HPDE6-E6E7 (cell line): ENCODE results near the gene SPOCK1.

ENCODE experiments used
- DNase-seq: peaks from one replicate; pipeline ENCODE4 v3.0.0; 2011; ENCODE audit warnings: missing footprints; ENCODE audit errors: extremely low spot score

The SPOCK1 gene

DNA sequence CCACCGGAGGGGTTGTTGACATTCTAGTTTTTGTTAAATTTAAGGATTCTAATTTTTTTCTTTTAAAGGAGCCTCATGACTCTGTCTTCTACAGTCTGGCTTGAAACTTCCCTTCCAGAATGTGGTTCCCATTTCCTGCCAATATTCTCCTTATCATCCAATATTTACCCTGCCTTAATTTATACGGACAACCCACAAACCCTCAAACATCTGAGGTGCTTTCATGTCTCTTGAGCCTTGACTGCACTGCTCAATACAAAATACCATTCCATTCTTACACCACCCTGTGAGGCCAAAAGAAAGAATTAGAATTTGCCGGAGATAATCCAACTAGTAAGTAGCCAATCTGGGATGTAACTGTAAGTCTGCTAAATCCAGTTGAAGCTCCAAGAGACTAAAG lies 346.5 kb downstream of the SPOCK1 start:
- no peak for DNase-seq

DNA sequence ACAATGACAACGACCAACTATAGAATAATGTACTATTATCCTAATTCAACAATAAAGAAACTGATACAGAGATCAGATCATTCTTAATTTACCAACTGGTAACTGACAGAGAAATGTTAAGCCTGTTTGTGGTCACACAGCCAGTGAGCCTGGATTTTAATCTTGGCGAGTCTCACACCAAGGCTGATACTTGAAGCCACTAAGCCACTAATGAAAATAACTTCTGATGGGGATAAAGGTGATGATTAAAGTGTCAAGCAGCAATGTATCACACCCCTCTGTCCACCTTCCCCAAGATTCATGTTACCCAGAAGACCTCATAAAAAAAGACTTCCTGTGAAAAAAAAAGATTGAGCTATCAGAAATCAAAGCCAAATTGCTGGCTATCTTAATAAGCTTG lies 350.5 kb downstream of the SPOCK1 start:
- no peak for DNase-seq

DNA sequence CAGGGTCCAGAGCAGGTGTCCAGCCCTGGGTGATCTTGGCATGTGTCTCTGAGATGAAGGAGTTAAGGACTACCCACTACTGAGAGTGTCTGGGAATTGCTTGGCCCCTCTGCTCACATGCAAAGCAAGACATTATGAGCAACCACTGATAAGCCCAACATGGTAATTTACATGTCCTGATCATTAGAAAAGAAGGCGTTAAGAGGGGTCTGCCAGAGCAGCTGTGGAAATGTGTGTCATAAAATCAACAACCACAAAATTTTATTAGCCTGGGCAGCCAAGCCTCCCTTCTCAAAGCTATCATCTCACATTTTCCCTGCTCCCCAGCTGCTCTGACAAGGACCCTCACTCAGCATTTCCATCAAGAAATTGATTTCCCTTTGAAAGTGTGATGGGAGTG lies 351.0 kb downstream of the SPOCK1 start:
- no peak for DNase-seq

DNA sequence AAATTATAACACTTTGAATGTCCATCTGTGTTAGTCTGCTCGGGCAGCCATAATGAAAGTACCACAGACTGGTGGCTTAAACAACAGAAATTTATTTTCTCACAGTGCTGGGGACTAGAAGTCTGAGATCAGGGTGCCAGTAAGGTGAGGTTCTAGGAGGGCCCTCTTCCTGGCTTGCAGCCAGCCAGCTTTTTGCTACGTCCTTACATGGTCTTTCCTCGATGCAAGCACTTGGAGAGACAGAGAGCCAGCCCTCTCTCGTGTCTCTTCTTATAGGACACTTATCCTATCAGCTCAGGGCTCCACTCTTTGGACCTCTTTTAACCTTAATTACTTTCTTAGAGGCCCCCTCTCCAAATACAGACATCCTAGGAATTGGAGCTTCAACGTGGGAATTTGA lies 351.8 kb downstream of the SPOCK1 start:
- no peak for DNase-seq

DNA sequence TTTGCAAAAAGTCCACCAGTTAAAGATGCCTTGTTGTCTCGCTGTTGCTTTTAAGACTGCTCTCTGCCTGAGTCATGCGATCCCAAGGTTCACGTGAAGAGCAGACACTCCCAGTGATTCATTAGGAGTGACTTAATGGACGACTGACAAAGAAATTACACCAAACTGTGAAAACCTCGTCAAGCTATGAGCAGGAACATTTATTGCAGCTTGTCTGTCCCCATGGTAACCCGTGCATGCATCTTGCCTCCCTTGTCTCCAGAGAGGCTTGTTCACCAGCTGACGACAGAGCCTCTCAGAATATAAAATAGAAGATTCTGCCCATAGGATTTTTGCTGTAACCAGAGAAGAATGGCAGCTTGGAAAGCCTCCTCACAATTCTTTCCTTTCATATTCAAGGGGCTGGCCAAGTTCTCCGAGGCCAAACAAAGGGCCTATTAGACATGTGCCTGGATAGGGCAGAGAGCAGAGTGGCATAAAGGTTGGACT lies 352.7 kb downstream of the SPOCK1 start:
- peak; percentile 92 for DNase-seq

DNA sequence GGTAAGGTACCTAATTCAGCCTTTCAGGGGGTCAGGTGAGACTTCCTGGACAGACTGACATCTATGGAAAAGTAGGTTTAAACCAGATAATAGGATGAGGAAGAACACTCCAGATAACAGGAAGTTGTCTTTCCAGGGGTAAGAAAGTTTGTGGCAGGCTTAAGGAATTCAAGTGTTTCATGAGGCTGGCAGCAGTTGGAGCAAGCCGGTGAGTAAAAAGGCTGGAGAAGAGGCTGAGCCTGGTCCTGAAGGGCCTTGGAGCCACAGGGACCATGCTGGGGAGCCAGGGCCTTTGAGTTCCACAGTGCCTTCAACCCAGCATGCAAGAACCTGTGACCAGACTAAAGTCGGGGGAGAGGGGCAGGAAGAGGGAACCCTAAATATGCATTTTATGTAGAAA lies 353.4 kb downstream of the SPOCK1 start:
- DNase-seq = no peak

DNA sequence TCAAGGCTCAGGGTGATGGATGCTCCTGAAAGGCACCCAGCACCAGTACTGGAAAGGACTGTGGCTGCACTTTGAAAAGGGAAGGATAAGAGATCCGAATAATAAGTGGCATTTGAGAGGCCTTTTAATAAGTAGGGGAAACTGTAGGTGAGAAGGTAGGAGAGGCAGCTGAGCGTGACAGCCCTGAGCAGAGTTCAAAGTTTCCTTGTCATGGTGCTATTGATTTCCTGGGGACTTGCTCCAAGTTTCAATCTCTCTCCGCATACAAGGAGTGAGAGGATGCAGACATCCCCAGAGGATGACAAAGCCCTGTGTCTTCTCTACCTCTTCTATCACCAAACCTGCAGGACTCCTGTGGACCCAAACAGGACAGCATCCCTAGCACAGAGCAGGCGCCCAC lies 354.5 kb downstream of the SPOCK1 start:
- DNase-seq = no peak

DNA sequence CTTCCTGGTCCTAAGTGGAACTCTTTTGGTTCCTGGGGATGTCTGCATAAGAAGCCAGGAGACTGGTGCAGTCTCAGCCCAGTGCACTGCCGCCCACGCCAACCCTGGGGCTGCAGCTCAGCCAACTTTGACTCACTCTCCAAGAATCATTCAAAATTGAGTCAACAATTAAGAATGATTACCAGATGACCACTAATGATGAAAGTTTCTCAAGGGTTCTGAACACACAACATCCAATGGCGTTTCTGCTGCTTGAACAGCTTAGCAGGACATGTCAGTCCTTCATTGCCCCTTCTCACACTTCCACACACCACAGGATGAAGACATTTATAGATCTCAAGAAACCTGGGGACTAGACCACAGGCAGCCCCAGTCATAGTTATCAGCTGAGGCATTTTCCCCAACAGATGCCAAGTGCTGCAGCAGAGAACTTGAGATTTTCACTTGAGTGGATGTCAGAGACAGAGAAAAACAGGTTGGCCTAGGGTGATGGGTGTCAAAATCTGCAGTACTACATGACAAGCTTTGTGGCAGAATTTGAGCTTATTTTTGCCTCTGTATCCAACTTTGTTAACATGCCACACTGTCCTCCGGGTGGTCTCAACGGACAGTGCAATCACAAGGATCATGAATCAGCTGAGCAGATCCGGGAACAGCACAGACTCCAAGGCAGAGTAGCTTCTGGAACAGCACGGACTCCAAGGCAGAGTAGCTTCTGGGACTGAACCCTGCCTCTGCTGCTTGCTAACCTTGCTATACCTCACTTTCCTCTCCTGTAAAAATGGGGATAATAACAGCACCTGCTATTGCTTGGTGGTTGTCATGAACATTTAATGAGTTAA lies 356.1 kb downstream of the SPOCK1 start:
- DNase-seq = peak; percentile 58

DNA sequence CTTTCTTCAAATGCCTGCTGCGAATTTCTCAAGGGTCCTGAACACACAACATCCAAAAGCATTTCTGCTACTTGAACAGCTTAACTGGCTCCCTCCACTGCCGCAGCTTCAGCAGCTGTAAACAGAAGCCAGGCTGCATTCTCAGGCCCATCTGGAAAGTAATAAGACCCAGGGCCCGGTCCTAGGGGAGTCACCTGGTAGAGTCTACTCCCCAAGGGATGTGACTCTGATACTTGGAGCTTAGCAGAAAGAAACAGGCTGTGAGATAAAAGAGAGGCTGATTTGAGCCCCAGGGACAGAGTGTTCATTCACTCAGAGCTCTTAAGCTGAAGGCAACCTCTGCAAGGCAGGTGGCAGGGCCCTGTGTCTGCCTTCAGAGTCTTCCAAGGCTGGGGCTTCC lies 356.8 kb downstream of the SPOCK1 start:
- no peak for DNase-seq

DNA sequence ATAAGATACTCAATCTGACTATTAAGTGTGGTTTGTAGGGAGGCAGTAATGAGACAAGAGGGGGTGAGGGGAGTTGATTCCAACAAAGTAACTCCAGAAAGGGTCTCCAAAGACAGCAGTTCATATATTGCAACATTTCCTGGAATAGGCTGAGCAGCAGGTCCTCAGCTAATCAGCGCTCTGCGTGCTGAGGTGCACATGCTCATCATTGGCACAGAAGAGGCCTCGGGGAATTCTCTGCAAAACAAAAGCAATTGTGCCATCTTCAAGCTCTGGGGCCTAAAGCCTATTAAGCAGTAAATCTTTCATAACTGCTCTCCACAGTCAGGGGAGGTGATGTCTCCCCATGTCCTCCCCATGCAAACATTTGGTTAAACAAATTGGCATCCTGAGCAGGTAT lies 357.3 kb downstream of the SPOCK1 start:
- no peak for DNase-seq

DNA sequence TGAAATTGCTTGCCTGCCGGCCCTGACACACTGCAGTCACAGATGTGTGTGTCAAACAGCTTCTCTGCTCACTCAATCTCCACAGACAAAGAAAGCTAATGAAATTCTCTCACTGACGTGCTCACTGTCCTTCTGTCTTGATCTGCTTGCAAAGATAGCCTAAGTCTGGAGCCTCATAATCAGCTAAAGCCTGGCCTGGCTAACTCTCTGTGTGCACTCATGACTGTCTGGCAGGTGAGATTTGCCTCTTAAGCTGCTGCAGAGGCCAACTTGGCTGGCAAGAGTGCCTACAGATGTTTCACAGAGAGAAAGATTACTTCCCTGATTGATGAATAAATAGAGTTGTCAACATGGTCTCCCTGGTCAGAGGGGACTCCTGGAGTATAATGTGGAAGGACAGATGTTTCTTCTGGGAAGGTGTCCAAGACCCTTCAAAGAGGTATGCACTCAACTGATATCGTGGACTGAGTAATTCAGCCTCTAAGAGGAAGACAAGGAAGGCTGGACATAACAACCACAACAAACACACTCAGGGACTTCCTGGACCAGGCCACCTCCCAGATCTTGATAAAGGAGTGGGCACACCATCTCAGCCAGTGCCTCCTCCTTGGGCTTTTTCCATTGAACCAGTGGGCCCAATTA lies 362.0 kb downstream of the SPOCK1 start:
- no peak for DNase-seq

DNA sequence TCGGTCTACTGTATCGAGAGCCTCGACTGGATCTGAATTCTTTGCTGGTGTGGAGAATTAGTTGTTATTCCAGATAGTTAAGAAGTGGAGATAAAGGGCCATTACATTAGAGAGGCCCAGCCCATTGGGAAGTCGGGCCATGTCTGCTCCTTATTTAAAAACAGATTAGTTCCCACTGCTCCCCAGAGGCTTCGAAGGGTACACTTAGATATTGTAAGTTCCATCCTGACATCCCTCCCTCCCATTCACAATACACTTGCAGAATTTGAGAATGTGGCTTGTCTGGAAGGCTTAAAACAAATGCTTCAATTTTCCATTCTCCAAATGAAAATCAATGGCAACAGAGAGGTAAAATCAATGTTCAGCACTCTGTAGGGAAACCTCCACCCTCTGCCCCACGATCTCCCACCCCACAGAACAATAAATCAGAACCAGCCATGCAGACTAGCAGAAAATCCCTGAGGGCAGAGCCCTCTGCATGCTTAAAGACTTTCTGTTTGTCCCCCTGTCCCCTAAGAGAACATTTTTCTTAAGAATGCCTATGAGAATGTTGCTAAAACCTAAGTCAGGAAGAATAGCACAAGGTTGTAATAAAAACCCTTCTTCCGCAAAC lies 364.1 kb downstream of the SPOCK1 start:
- no peak for DNase-seq

DNA sequence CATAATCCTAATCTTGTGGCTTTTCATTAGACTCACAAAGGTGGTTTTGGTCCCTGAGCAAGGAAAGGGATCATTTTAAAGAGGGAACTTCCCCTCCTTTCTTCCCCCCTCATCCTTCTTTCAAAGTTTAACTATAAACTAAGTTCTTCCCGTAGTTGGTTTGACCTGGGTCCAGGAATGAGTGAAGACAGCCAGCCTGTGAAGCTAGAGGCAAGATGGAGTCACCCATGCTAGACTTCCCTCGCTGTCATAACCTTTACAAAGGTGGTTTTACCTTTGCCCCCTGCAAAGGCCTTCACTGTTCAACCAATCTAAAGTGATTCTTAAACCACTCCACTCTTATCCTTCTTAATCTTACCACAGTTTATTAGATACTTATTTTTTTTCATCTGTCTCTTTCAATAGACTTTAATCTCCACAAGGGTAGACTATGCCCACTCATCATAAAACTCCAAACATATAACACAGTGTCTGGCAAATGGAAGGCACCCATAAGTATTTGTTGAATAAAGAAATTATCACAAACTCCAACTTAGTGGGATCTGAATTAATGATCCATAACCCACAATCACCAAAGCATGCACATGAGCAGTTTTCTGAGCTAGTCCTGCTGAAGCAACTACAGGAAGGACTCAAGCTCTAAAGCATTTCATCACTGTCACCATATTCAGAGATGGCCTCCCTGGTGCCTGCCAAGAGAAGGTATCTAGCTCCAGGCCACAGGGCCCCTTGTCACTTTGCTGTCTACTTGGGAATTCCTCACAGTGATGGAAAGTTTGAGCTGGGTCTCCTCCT lies 369.0 kb downstream of the SPOCK1 start:
- no peak for DNase-seq

DNA sequence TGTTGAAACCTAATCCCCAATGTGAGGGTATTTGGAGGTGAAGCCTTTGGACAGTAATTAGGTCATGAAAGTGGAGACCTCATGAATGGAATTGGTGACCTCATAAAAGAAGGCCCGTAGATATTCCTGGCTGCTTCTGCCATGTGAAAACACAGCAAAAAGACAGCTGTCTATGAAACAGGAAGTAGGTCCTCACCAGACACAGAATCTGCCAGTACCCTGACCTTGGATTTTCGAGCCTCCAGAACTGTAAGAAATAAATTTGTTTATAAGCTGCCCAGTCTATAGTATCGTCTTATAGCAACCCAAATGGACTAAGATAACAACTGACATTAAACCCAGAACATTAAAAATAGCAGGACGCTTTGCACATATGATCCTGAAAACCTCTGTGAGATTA lies 371.1 kb downstream of the SPOCK1 start:
- DNase-seq = no peak

DNA sequence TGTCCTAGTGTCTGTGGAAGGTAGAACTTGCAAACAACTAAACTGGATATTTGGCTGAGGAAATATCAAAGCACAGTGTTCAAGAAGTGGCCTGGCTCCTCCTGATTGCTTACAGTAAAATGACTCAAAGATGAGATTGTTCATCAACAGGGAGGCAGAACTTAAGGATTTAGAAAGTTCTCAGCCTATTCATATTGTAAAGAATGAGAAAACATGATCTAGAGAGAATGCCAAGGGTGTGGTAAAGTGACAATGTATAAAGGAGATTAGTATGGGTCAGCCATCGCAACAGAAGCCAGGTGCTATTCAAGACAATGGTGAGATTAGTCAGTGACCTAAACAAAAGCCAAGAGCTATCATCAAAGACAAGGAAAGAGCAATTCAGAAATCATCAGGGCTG lies 372.3 kb downstream of the SPOCK1 start:
- no peak for DNase-seq

DNA sequence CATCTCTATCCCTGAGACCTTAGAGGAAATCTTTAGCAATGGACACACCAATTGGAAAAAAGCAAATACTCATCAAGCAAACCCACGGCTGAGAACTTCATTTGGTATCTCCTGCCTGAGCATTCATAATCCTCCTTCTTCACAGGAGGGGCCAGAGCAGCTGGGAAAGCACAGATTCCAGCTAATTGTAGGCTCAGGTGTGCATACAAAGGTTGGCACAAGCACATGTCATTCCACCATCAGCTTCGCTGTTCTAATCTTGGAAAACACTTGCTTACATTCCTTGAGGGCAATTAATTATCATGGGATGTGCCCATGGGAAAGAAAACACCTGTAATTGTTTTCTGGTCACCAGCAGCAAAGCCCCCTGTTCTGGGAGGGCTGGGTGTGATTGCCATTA lies 376.6 kb downstream of the SPOCK1 start:
- no peak for DNase-seq

DNA sequence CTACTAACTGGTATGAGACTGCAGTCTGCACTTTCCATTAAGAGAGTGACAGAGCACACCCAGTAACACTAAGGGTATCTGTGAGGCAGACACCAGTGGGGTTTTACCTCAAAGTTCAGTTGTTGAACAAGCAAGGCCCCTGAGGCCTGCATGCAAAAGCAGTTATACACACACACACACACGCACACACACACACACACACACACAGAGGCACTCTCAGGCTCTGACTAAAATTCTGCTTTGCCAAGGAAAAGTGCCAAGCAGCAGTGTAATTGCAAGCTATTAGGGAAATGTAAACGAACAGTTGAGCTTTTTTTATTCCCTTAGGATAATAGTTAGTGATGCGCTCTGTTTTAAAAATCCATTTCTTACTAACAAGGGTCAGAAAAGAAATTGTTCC lies 377.1 kb downstream of the SPOCK1 start:
- no peak for DNase-seq

DNA sequence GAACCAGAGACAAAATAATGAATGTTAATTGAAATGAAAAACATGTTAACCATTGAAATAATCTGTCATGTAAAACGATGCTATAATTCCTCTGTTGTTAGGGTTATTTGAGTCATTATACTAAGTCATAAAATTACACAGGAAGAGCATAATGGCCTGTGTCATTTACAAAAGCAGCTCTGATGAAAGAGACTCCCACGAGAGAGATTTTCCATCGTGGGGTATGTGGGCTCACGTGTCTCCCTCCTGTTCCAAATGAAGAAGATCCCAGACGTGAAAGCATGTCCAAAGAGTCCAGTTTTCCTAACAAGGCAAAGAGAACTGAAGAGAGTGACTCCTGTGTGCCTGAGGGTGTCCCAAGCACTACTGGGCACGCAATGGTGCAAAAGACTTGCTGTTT lies 379.8 kb downstream of the SPOCK1 start:
- no peak for DNase-seq

DNA sequence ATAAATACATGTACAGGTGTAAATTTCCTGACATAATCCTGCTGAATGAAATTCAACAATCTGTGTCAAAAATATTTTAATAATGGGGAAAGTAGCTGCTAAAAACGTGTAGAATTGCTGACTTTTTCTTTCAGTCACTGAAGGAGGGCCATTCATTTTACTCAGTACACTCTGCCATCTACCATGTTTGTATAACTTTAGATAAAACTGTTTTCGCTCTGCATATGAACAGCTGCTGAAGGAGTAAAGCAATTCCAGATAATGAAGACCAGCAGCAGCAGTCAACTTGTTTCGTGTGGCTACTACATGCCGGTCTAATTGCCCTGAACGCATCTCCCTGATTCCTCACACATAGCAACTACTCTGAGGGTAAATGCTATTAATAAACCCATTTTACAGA lies 380.5 kb downstream of the SPOCK1 start:
- no peak for DNase-seq

DNA sequence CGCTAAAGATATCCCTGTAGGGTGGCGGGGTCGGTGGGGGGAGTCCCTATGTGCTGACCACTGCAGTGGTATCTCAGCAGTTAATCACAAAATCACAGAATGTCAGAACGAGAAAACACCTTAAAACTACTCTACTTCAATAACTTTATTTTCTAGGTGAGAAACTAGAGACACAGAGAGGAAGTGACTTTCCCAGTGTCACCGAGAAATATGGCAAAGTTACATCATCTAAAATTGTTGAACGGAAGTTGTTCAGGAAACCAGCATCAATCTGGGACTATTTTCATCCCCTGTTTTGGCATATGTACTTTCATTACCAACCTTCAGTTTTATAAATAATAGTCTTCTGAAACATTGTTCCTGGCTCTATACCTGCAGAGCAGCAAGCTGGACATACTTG lies 384.0 kb downstream of the SPOCK1 start:
- no peak for DNase-seq

DNA sequence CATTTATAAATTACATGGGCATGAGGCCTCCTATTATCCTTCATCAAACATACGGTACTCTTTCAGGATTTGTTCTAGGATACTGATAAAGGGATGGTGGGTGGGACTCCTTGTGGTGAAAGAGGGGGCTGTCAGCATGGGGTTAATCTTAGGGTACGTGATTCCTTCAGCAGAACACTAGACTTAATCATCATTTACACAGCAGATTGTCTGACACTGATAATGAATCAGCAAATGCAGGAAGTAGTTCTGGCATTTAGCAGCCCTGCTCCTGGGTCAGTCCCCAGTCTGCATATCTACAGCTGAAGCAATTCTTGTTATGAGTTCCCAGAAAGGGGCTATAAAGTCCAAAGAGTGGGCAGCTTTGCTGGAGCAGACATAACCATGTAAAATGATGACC lies 384.6 kb downstream of the SPOCK1 start:
- DNase-seq = peak; percentile 16

DNA sequence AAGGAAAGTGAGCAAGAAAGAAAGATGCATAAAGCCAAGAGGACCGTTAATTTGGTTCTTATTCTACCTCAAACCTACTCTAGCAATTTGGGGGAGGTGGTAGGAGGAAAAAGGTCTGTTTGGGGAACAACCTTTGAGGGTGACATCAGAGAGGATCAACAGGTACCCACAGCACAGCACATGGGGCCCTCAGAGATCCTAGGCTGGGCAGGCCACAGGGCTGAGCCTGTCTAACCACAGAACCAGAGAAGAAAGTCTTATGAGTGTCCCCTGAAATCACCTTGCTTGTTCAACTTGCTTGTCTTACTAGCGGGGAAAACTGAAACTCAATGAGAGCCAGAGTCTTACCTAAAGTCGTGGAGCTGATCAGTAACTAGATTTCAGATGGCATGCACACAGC lies 385.2 kb downstream of the SPOCK1 start:
- DNase-seq = no peak
